ENCODE results near the gene MAST1. TPM values are rescaled to one million over a fixed set of nuclear protein-coding genes. Genes with fewer than 3 reads are reported as not detected.

Gene MAST1
- total RNA-seq, 2 donors from 2014 or later: not detected

DNA sequence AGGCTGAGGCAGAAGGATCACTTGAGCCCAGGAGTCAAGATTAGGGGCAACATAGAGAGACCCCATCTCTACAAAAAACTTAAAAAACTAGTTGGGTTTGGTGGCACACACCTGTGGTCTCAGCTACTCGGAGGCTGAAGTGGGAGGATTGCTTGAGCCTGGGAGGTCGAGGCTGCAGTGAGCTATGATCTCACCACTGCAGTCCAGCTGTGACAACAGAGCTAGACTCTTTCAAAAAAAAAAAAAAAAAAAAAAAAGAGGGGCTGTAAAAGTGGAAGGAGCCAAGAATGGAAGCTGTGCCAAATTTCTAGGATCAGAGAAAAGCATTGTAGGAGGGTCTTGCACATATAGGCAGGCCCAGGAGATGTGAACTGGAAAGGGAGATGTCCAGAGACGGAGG is 33.4 kb downstream of the MAST1 start:
- Histone ChIP-seq H3K27me3 (replicated peaks; ENCODE audit: insufficient read depth) (no peaks in the 10 kb centered on the region), H3K9me3 (no peaks in the 10 kb centered on the region), H3K4me1 (ENCODE audit: control insufficient read depth in 1 of 2, low read depth in 2 of 2) (peaks cover 0 to 7% of the 10 kb centered on the region in 2 donors), H3K27ac (no peak overlapping the region), H3K4me3 (no peak overlapping the region), H3K36me3 (peaks cover 3% of the 10 kb centered on the region)
- DNase-seq (ENCODE audit: low spot score) (no peak), ATAC-seq (ENCODE audit: insufficient number of reproducible peaks, low FRiP score, low read depth) (no peak)
- TF ChIP-seq, protein P1, sequence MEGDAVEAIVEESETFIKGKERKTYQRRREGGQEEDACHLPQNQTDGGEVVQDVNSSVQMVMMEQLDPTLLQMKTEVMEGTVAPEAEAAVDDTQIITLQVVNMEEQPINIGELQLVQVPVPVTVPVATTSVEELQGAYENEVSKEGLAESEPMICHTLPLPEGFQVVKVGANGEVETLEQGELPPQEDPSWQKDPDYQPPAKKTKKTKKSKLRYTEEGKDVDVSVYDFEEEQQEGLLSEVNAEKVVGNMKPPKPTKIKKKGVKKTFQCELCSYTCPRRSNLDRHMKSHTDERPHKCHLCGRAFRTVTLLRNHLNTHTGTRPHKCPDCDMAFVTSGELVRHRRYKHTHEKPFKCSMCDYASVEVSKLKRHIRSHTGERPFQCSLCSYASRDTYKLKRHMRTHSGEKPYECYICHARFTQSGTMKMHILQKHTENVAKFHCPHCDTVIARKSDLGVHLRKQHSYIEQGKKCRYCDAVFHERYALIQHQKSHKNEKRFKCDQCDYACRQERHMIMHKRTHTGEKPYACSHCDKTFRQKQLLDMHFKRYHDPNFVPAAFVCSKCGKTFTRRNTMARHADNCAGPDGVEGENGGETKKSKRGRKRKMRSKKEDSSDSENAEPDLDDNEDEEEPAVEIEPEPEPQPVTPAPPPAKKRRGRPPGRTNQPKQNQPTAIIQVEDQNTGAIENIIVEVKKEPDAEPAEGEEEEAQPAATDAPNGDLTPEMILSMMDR (IDR thresholded peaks at IDR 0.05): no peak

DNA sequence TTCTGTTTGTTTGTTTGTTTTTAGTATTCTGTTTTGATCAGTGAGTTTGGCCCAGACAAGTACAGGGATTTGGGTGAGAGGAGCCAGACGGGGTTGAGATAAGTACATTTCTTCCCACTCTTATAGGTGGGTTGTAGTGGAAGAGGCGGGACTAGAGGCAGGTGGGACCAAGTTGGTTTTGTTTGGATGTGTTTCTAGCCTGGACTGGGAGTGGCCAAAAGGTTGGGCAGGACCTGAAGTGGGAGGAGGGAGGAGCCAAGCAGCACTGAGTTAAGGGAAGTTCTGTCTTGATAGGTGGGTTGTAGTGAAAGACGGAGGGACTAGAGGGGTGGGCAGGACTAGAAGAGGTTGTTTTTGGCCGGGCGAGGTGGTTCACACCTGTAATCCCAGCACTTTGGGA is 33.9 kb downstream of the MAST1 start:
- Histone ChIP-seq H3K4me3 (no peak overlapping the region), H3K27ac (no peak overlapping the region), H3K4me1 (ENCODE audit: control insufficient read depth in 1 of 2, low read depth in 2 of 2) (peaks cover 0 to 5% of the 10 kb centered on the region in 2 donors), H3K27me3 (replicated peaks; ENCODE audit: insufficient read depth) (no peaks in the 10 kb centered on the region), H3K36me3 (peaks cover 3% of the 10 kb centered on the region), H3K9me3 (no peaks in the 10 kb centered on the region)
- TF ChIP-seq, protein P1 (IDR thresholded peaks at IDR 0.05): no peak
- DNase-seq (ENCODE audit: low spot score) (no peak), ATAC-seq (ENCODE audit: insufficient number of reproducible peaks, low FRiP score, low read depth) (no peak)

DNA sequence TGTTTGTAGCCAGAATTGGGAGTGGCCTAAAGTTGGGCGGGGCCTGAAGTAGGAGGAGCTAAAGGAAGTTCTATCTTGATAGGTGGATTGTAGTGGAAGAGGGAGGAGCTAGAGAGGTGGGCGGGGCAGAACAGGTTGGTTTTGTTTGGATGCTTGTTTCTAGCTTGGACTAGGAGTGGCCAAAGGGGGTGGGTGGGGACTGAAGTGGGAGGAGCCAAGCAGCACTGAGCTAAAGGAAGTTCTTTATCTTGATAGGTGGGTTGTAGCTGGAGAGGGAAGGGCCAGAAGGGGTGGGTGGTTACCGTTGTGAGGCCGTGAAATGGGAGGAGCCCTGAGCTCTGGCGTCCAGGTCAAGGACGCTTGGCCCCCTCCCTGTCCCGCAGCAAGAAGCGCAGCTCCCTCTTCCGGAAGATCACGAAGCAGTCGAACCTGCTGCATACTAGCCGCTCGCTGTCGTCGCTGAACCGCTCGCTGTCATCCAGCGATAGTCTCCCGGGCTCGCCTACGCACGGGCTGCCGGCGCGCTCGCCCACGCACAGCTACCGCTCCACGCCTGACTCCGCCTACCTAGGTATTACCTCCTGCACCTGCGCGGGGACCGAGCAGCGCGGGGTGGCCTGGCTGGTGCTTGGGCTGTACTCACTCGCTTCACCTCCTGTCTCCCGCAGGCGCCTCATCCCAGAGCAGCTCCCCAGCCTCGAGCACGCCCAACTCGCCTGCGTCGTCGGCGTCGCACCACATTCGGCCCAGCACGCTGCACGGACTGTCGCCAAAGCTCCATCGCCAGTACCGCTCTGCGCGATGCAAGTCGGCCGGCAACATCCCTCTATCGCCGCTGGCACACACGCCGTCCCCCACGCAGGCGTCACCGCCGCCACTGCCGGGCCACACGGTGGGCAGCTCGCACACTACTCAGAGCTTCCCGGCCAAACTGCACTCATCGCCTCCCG is 34.9 kb downstream of the MAST1 start:
- Histone ChIP-seq H3K27ac (no peak overlapping the region), H3K27me3 (replicated peaks; ENCODE audit: insufficient read depth) (no peaks in the 10 kb centered on the region), H3K36me3 (peaks cover 11% of the 10 kb centered on the region), H3K4me1 (ENCODE audit: control insufficient read depth in 1 of 2, low read depth in 2 of 2) (no peaks in the 10 kb centered on the region), H3K9me3 (no peaks in the 10 kb centered on the region), H3K4me3 (no peak overlapping the region)
- DNase-seq (ENCODE audit: low spot score): no peak
- TF ChIP-seq, protein P1 (IDR thresholded peaks at IDR 0.05): no peak
- no peak for ATAC-seq (ENCODE audit: insufficient number of reproducible peaks, low FRiP score, low read depth)

- no peak overlapping the region for H3K4me3 ChIP-seq
- H3K27ac ChIP-seq: no peak overlapping the region
- TF ChIP-seq, protein P1 (IDR thresholded peaks at IDR 0.05): no peak
- peaks cover 15% of the 10 kb centered on the region for H3K36me3 ChIP-seq
- DNase-seq (ENCODE audit: low spot score): no peak
- H3K27me3 ChIP-seq (replicated peaks; ENCODE audit: insufficient read depth): no peaks in the 10 kb centered on the region
- ATAC-seq (ENCODE audit: insufficient number of reproducible peaks, low FRiP score, low read depth): no peak
- no peaks in the 10 kb centered on the region for H3K9me3 ChIP-seq
- no peaks in the 10 kb centered on the region for H3K4me1 ChIP-seq (ENCODE audit: control insufficient read depth in 1 of 2, low read depth in 2 of 2)
Measured at GRCh38 chr19:12873891-12874745, 35.8 kb downstream of the MAST1 start.

DNA sequence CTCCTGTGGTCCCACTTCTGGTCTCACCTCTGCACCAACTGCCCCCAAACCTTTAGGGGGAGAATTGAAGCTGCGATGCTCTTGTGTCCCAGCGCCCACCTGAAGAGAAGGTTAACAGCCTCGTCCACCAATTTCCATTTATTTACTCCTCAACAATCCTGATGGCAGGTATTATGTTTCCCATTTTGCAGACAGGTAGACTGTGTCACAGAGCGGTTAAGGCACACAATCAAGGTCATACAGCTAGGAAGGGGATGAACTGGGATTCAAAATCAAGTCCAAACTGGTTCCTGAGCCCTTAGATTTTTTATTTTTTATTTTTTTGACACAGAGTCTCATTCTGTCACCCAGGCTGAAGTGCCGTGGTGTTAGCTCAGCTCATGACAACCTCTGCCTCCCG is 36.8 kb downstream of the MAST1 start:
- DNase-seq (ENCODE audit: low spot score): no peak
- TF ChIP-seq, protein P1 (IDR thresholded peaks at IDR 0.05): no peak

More for the DNA sequence above, 36.8 kb downstream of the MAST1 start:
- peaks cover 15% of the 10 kb centered on the region for H3K36me3 ChIP-seq
- no peak for ATAC-seq (ENCODE audit: insufficient number of reproducible peaks, low FRiP score, low read depth)
- no peaks in the 10 kb centered on the region for H3K9me3 ChIP-seq
- no peaks in the 10 kb centered on the region for H3K27me3 ChIP-seq (replicated peaks; ENCODE audit: insufficient read depth)
- H3K27ac ChIP-seq: no peak overlapping the region
- H3K4me1 ChIP-seq (ENCODE audit: control insufficient read depth in 1 of 2, low read depth in 2 of 2): peaks cover 0 to 2% of the 10 kb centered on the region in 2 donors
- H3K4me3 ChIP-seq: no peak overlapping the region
